HUES64 (cell line): ENCODE results near the gene HS1BP3.

ENCODE experiments used
- H3K27ac ChIP-seq: 2 replicates; pipeline ENCODE4 v1.7.0; 2013; ENCODE audit warnings: low read depth, low read length, inconsistent platforms
- H3K27me3 ChIP-seq: 2 replicates; pipeline ENCODE4 v1.6.1; 2013; ENCODE audit warnings: mild to moderate bottlenecking, low read length; ENCODE audit not compliant: insufficient read depth
- H3K36me3 ChIP-seq: 2 replicates; pipeline ENCODE4 v1.6.1; 2013; ENCODE audit warnings: mild to moderate bottlenecking, low read length; ENCODE audit not compliant: insufficient read depth
- H3K4me1 ChIP-seq: 2 replicates; pipeline ENCODE4 v1.6.1; 2013; ENCODE audit warnings: mild to moderate bottlenecking, low read length, moderate library complexity; ENCODE audit not compliant: insufficient read depth
- H3K4me3 ChIP-seq: 2 replicates; pipeline ENCODE4 v1.5.1; 2013; ENCODE audit warnings: mild to moderate bottlenecking, low read length, moderate library complexity
- H3K9ac ChIP-seq: 2 replicates; pipeline ENCODE4 v1.6.1; 2013; ENCODE audit warnings: mild to moderate bottlenecking, low read depth, low read length
- H3K9me3 ChIP-seq: 2 replicates; pipeline ENCODE4 v1.6.1; 2013; ENCODE audit warnings: low read depth, low read length; ENCODE audit not compliant: insufficient read depth
- WGBS: fragments of 150-250, 120-280 bp; methylation state at CpG from one replicate; pipeline ENCODE4 v1.1.7; 2013; ENCODE audit warnings: missing lambda C conversion rate; 5-methylcytosine and 5-hydroxymethylcytosine counted together

Gene HS1BP3

DNA sequence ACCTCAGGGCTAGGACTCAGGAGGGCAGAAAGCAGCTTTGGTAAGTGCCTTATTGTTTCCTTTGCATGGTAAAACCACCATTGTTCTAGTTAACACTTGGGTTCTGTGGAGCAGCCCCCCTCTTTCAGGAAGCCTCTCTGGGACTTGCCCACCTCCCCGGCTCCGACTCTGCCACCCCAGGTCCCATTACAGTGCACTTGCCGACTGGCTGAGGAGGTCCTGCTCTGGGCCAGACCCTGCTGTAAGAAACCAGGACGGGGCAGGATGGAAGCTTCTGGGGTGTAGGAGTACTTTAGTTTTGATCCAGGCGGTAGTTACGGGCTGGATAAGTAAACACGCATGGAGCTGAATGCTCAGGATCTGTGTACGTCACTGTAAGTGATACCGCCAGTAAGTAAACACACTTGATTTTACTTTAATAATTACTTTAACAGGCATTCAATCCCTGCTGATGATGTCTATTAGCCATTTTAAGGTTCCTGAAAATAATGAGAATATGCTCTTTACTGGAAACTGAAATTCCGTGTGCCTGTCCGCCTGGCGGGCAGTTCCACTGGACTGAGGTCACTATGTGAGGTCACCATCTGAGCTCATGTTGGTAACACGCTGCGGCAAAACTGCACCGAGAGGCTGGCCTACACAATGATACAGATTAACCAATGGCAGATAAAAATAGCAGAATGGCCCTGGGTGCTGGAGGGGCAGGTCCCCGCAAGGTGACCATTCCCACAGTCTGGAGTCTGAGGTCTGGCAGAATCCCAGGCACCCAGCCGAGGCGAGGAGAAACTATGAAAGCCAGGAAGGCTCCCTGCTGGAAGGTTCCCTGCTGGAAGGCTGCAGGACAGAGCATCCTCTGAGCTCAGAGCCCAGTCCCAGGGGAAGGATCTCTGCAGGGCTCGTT, 25.2 kb downstream of the HS1BP3 start:
- Histone ChIP-seq H3K9me3 (no peaks in the 10 kb centered on the region), H3K36me3 (peaks cover 4% of the 10 kb centered on the region; the same call in 1 of the 2 replicates), H3K9ac (no peak overlapping the region), H3K27ac (no peak overlapping the region), H3K4me1 (no peaks in the 10 kb centered on the region), H3K4me3 (no peak overlapping the region), H3K27me3 (no peaks in the 10 kb centered on the region)
- 90% methylated on average over 19 of the region's 19 CpGs for WGBS

DNA sequence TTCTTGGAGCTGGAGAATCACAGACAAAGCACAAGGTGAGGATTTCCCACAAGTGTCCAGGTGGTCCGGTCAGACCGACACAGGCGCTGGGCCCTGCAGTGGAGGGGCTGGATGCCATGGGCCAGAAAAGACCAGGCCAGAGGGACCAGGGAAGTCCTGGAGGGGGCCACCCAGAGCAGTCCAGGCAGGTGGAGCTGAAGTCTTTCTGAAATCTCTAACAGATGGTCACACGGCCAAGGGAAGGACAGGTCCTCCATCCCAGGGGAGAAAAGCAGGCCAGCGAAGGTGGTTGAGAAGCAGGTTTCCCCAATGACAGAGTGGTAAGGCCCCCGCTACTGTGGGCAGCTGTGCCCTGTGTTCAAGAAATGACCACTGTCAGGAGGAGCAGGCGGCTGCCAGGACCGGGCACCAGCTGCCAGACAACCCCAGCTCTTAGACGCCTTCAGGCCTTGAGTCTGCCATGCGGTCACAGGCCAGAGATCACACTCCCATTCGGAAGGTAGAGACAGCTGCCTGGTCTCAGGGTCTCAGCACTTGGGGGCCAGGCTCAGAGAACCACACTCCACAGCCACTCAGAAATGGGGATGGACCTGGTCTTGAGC, 25.9 kb downstream of the HS1BP3 start:
- Histone ChIP-seq H3K27ac (no peak overlapping the region), H3K9me3 (no peaks in the 10 kb centered on the region), H3K9ac (no peak overlapping the region), H3K4me1 (no peaks in the 10 kb centered on the region), H3K36me3 (peaks cover 4% of the 10 kb centered on the region; the same call in 1 of the 2 replicates), H3K27me3 (no peaks in the 10 kb centered on the region), H3K4me3 (no peak overlapping the region)
- 88% methylated on average over 11 of the region's 11 CpGs for WGBS

- Histone ChIP-seq H3K9me3 (no peaks in the 10 kb centered on the region), H3K36me3 (peaks cover 4% of the 10 kb centered on the region; the same call in 1 of the 2 replicates), H3K9ac (no peak overlapping the region), H3K4me1 (no peaks in the 10 kb centered on the region), H3K27me3 (no peaks in the 10 kb centered on the region), H3K27ac (no peak overlapping the region), H3K4me3 (no peak overlapping the region)
- 91% methylated on average over 20 of the region's 20 CpGs for WGBS
Observed at GRCh38 chr2:20624156-20624883, 26.6 kb downstream of the HS1BP3 start.

DNA sequence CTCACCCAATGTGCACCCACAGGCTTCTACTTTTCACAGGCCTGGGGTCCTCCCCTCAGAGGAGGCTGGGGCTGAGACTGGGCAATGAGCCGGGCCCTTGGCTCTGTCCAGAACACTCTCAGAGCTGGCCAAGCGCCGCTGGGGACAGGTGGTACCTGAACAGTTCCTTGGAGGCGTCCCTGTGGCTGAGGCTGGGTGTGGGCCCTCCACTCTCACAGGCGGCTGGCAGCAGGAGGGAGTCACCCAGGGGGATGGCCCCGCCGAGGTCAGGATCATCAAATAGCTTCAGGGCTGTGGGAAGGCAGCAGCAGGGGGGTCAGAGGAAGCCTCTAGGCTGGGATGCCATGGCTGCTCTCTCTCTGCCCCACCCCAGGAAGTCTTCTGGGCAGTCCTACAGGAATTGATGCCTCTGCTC, 27.1 kb downstream of the HS1BP3 start:
- no peak overlapping the region for H3K4me3 ChIP-seq
- no peaks in the 10 kb centered on the region for H3K27me3 ChIP-seq
- H3K9me3 ChIP-seq = no peaks in the 10 kb centered on the region
- H3K27ac ChIP-seq = no peak overlapping the region
- 91% methylated on average over 7 of the region's 7 CpGs for whole genome bisulfite sequencing
- H3K4me1 ChIP-seq = no peaks in the 10 kb centered on the region
- H3K36me3 ChIP-seq = peaks cover 4% of the 10 kb centered on the region; the same call in 1 of the 2 replicates
- no peak overlapping the region for H3K9ac ChIP-seq

DNA sequence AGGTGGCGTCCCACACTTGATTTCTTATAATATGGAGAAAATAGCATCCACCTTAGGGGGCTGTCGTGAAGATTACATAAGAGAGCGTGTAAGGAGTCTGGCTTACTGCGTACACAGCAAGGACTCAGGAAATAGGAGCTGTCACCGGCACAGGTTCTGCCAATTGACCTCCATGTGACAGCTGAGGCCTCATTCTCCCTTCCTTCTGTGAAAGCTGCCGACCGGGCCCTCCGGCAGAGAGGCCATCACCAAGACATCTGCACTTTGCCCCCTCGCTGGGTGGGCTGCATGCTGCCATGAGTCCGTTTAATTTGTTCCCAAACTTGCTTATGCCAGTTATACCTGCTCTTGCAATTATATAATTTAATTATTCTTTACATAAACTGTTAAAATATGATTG, 27.7 kb downstream of the HS1BP3 start:
- H3K27ac ChIP-seq = no peak overlapping the region
- H3K36me3 ChIP-seq = peaks cover 4% of the 10 kb centered on the region; the same call in 1 of the 2 replicates
- WGBS = 84% methylated on average over 10 of the region's 10 CpGs

DNA sequence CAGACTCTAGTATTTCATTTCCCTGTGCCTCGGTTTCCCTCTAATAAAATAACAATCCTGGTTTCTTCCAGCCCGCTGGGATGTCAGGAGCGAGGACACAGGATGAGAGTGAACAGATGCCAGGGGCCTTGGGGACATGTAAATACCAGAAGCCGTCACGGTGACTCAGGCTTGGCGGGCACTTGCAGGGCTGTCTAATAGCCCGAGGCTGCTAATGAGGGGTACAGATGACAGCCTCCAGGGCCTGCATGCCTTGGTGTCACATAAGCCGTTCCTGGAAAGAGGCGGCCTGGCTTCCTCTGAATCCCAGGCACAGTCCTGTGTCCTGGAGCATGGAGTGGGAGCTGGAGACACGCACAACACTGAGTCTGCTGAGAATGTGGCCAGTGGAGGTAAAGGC, 28.2 kb downstream of the HS1BP3 start:
- Histone ChIP-seq H3K27ac (no peak overlapping the region), H3K9me3 (no peaks in the 10 kb centered on the region), H3K36me3 (peaks cover 4% of the 10 kb centered on the region; the same call in 1 of the 2 replicates), H3K27me3 (no peaks in the 10 kb centered on the region), H3K4me3 (no peak overlapping the region), H3K9ac (no peak overlapping the region), H3K4me1 (no peaks in the 10 kb centered on the region)
- WGBS = 94% methylated on average over 10 of the region's 10 CpGs

More for the DNA sequence above, 27.7 kb downstream of the HS1BP3 start:
- no peaks in the 10 kb centered on the region for H3K4me1 ChIP-seq
- no peaks in the 10 kb centered on the region for H3K27me3 ChIP-seq
- no peaks in the 10 kb centered on the region for H3K9me3 ChIP-seq
- H3K9ac ChIP-seq = no peak overlapping the region
- H3K4me3 ChIP-seq = no peak overlapping the region

DNA sequence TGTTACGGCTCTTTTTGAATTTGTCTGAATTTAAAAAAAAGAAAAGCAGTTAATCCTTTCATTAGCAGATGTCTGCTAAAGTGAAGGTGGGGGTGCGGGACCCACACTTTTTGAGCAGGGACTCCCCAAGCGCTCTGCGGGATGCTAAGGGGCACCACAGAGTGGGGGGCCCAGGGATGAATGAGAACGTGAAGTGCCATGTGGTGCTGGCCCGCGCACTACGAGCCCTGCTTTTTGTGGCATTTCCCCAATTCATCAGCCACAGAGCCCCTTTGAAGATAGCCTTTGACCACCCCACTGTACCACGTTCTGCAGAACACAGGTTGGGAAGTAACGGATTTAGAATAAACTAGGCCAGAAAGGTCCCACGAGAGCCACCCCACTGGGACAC, 28.6 kb downstream of the HS1BP3 start:
- H3K27me3 ChIP-seq = no peaks in the 10 kb centered on the region
- H3K36me3 ChIP-seq = peaks cover 4% of the 10 kb centered on the region; the same call in 1 of the 2 replicates
- no peaks in the 10 kb centered on the region for H3K9me3 ChIP-seq
- H3K9ac ChIP-seq = no peak overlapping the region
- WGBS = 92% methylated on average over 11 of the region's 11 CpGs
- H3K4me3 ChIP-seq = no peak overlapping the region
- H3K27ac ChIP-seq = no peak overlapping the region
- peaks cover 2% of the 10 kb centered on the region; the same call in 1 of the 2 replicates for H3K4me1 ChIP-seq

- no peaks in the 10 kb centered on the region for H3K9me3 ChIP-seq
- H3K27me3 ChIP-seq = no peaks in the 10 kb centered on the region
- H3K4me1 ChIP-seq = peaks cover 8% of the 10 kb centered on the region; the same call in 1 of the 2 replicates
- H3K4me3 ChIP-seq = no peak overlapping the region
- no peak overlapping the region for H3K27ac ChIP-seq
- 93% methylated on average over 12 of the region's 12 CpGs for WGBS
- no peak overlapping the region for H3K9ac ChIP-seq
- peaks cover 4% of the 10 kb centered on the region; the same call in 1 of the 2 replicates for H3K36me3 ChIP-seq
Observed at GRCh38 chr2:20621366-20622295, 29.3 kb downstream of the HS1BP3 start.

GRCh38 chr2:20620696-20621365, 30.1 kb downstream of the HS1BP3 start:
- H3K27ac ChIP-seq = no peak overlapping the region

DNA sequence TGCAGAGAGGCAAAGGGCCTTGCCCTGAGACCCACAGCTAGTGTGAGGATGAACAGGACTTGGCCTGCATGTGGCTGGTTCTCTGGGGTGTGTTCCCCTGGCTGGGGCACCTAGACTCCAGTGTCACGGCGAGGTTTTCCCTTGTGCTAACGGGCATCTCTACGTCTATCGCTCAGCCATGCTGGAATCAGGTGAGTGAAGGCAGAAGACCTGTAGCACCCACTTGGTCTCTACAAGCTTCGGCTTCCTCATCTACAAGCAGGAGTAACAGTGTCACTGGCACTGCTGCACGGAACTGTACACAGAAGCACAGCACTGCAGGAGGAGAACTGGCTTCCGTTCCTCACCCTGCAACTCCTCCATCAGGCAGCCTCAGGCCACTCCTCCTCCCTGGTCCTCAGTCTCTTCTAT, 30.6 kb downstream of the HS1BP3 start:
- WGBS = 94% methylated on average over 8 of the region's 8 CpGs
- peaks cover 8% of the 10 kb centered on the region; the same call in 1 of the 2 replicates for H3K4me1 ChIP-seq
- no peaks in the 10 kb centered on the region for H3K27me3 ChIP-seq
- no peak overlapping the region for H3K4me3 ChIP-seq
- no peak overlapping the region for H3K27ac ChIP-seq
- H3K9me3 ChIP-seq = no peaks in the 10 kb centered on the region
- H3K36me3 ChIP-seq = peaks cover 4% of the 10 kb centered on the region; the same call in 1 of the 2 replicates
- H3K9ac ChIP-seq = no peak overlapping the region

More at GRCh38 chr2:20620696-20621365, 30.1 kb downstream of the HS1BP3 start:
- WGBS = 71% methylated on average over 4 of the region's 4 CpGs
- Histone ChIP-seq H3K4me3 (no peak overlapping the region), H3K9ac (no peak overlapping the region), H3K9me3 (no peaks in the 10 kb centered on the region), H3K36me3 (peaks cover 4% of the 10 kb centered on the region; the same call in 1 of the 2 replicates), H3K27me3 (no peaks in the 10 kb centered on the region), H3K4me1 (peaks cover 8% of the 10 kb centered on the region; the same call in 1 of the 2 replicates)
